ENCODE data around the gene PTPRE.

DNA sequence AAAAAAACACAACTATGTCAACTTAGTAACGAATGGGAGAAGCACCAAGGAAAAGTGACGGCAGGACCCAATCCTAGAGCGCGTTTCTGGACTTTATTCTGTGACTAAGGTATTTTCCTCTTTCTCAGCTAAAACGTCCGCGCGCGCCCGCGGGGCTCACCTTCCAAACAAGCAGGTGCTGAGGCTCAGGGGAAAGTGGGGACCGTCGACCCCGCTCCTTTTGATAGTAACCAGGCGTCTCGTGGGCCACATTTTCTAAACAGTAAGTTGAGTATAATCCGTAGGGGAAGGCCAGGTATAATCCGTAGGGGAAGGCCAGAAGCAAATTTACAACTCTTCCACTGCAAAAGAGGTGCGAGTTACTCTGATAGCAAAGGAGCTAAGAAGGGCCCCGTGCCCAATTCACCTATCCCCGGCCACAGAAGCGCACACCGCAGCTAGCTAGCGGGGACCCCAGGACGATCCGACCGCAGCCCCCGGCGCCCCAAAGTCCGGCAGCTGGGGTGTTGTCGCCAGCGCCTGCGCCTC, 218.6 kb downstream of the PTPRE start:
- TF ChIP-seq POLR2AphosphoS5 (IDR thresholded peaks at IDR 0.05; ENCODE audit: low read depth, low read length) (no peak), POLR2A (IDR thresholded peaks at IDR 0.05; ENCODE audit: low read depth, low read length) (no peak), TAF1 (IDR thresholded peaks at IDR 0.05; ENCODE audit: borderline replicate concordance, low read depth, low read length) (no peak)
